Hepatocyte (in vitro differentiated cells): ENCODE results near the gene PRDX6. TPM values are rescaled to one million over a fixed set of nuclear protein-coding genes. Genes with fewer than 3 reads are reported as not detected.

Experiments used
- DNase-seq: peaks from one replicate; pipeline ENCODE4 v3.0.0-alpha.2; 2016; ENCODE audit warnings: low spot score
- H2AFZ ChIP-seq: fragments of 200-600 bp; sonication (generic); 2 replicates; pipeline ENCODE4 v1.6.0; 2016; ENCODE audit warnings: antibody characterized with exemption, mild to moderate bottlenecking
- H3K27ac ChIP-seq: fragments of 200-600 bp; sonication (generic); 2 replicates; pipeline ENCODE4 v1.5.1; 2016; ENCODE audit warnings: mild to moderate bottlenecking
- H3K27me3 ChIP-seq: fragments of 200-600 bp; sonication (generic); 2 replicates; pipeline ENCODE4 v1.6.1; 2016
- H3K36me3 ChIP-seq: fragments of 200-600 bp; sonication (generic); replicated peaks from 2 replicates; pipeline ENCODE4 v1.5.1; 2016; ENCODE audit warnings: low read depth; ENCODE audit not compliant: insufficient read depth
- H3K4me1 ChIP-seq: fragments of 200-600 bp; sonication (generic); 2 replicates; pipeline ENCODE4 v1.5.1; 2016; ENCODE audit warnings: mild to moderate bottlenecking, moderate library complexity; ENCODE audit not compliant: insufficient read depth
- H3K4me2 ChIP-seq: fragments of 200-600 bp; sonication (generic); 2 replicates; pipeline ENCODE4 v1.6.0; 2016
- H3K4me3 ChIP-seq: fragments of 200-600 bp; sonication (generic); 2 replicates; pipeline ENCODE4 v1.5.1; 2016; ENCODE audit warnings: mild to moderate bottlenecking
- H3K79me2 ChIP-seq: fragments of 200-600 bp; sonication (generic); 2 replicates; pipeline ENCODE4 v1.6.0; 2017; ENCODE audit warnings: mild to moderate bottlenecking
- H3K9me2 ChIP-seq: fragments of 200-600 bp; sonication (generic); replicated peaks from 2 replicates; pipeline ENCODE4 v1.6.0; 2017; ENCODE audit warnings: mild to moderate bottlenecking; ENCODE audit not compliant: insufficient read depth
- H3K9me3 ChIP-seq: fragments of 200-600 bp; sonication (generic); 2 replicates; pipeline ENCODE4 v1.5.1; 2016; ENCODE audit warnings: low read depth, mild to moderate bottlenecking
- H4K20me1 ChIP-seq: fragments of 200-600 bp; sonication (generic); 2 replicates; pipeline ENCODE4 v1.6.0; 2016; ENCODE audit warnings: mild to moderate bottlenecking; ENCODE audit not compliant: insufficient read depth, poor library complexity, severe bottlenecking
- CTCF ChIP-seq: fragments of 200-600 bp; sonication (generic); IDR thresholded peaks from 2 replicates; pipeline ENCODE4 v1.5.1; 2016; ENCODE audit warnings: antibody characterized with exemption, mild to moderate bottlenecking; ENCODE audit not compliant: poor library complexity
- EZH2 ChIP-seq: fragments of 200-600 bp; sonication (generic); IDR thresholded peaks from 2 replicates; pipeline ENCODE4 v1.6.1; 2016; ENCODE audit warnings: antibody characterized with exemption, mild to moderate bottlenecking, borderline replicate concordance
- EZH2phosphoT487 ChIP-seq: fragments of 200-600 bp; sonication (generic); IDR thresholded peaks from one replicate; pipeline ENCODE4 v1.6.1; 2018; ENCODE audit warnings: antibody characterized with exemption, mild to moderate bottlenecking, low read depth, moderate library complexity; ENCODE audit not compliant: unreplicated experiment, severe bottlenecking
- WGBS: methylation state at CpG from one replicate; pipeline ENCODE4 v1.1.6; 2016; ENCODE audit warnings: low lambda C conversion rate; ENCODE audit errors: missing lambda C conversion rate; 5-methylcytosine and 5-hydroxymethylcytosine counted together
- polyA plus RNA-seq: library from polyadenylated mRNA; unstranded; fragments of >200 nt; fragmentation: Nextera tagmentation; extraction: Ambion mirVana; gene quantifications from 2 replicates; pipeline ENCODE4 v1.2.1, GENCODE V29; 2016
- total RNA-seq: library from RNA; depleted of rRNA; stranded (reverse); fragments of >200 nt; gene quantifications from 2 replicates; pipeline ENCODE4 v1.2.3, GENCODE V29; 2014

PRDX6 gene
- total and polyA plus RNA-seq, 2 experiments from 2014 or later = 350 to 400 TPM

GRCh38 chr1:173530795-173531693 lies 53.9 kb downstream of the PRDX6 start:
- TF ChIP-seq EZH2phosphoT487 (no peak), EZH2 (no peak), CTCF (no peak)
- H3K4me1 ChIP-seq = peaks cover 3% of the 10 kb centered on the region
- H3K79me2 ChIP-seq = no peaks in the 10 kb centered on the region
- DNase-seq = no peak
- no peaks in the 10 kb centered on the region for H3K9me3 ChIP-seq
- 61% methylated on average over 4 of the region's 4 CpGs for WGBS
- H3K4me2 ChIP-seq = no peak overlapping the region
- H3K27ac ChIP-seq = no peak overlapping the region
- H2AFZ ChIP-seq = no peak overlapping the region
- H3K27me3 ChIP-seq = no peaks in the 10 kb centered on the region
- H3K9me2 ChIP-seq = no peaks in the 10 kb centered on the region
- no peaks in the 10 kb centered on the region for H3K36me3 ChIP-seq
- H4K20me1 ChIP-seq = no peaks in the 10 kb centered on the region
- H3K4me3 ChIP-seq = no peak overlapping the region

GRCh38 chr1:173532237-173532636 lies 55.1 kb downstream of the PRDX6 start:
- Histone ChIP-seq H3K9me3 (no peaks in the 10 kb centered on the region), H3K27ac (no peak overlapping the region), H3K4me3 (no peak overlapping the region), H3K9me2 (no peaks in the 10 kb centered on the region), H3K79me2 (no peaks in the 10 kb centered on the region), H3K4me1 (no peaks in the 10 kb centered on the region), H3K4me2 (no peak overlapping the region), H2AFZ (peak overlapping the region; percentile 25), H4K20me1 (no peaks in the 10 kb centered on the region), H3K27me3 (no peaks in the 10 kb centered on the region), H3K36me3 (no peaks in the 10 kb centered on the region)
- no peak for DNase-seq
- TF ChIP-seq EZH2phosphoT487 = no peak
- TF ChIP-seq EZH2 = no peak
- no peak for TF ChIP-seq CTCF

- no peaks in the 10 kb centered on the region for H3K27me3 ChIP-seq
- H3K9me3 ChIP-seq = no peaks in the 10 kb centered on the region
- no peaks in the 10 kb centered on the region for H3K9me2 ChIP-seq
- no peak overlapping the region for H2AFZ ChIP-seq
- H3K36me3 ChIP-seq = no peaks in the 10 kb centered on the region
- no peaks in the 10 kb centered on the region for H4K20me1 ChIP-seq
- no peak overlapping the region for H3K27ac ChIP-seq
- no peak for TF ChIP-seq EZH2
- no peak for TF ChIP-seq EZH2phosphoT487
- no peak for TF ChIP-seq CTCF
- H3K4me3 ChIP-seq = no peak overlapping the region
- H3K79me2 ChIP-seq = no peaks in the 10 kb centered on the region
- DNase-seq = no peak
- H3K4me1 ChIP-seq = no peaks in the 10 kb centered on the region
- H3K4me2 ChIP-seq = no peak overlapping the region
Observed at GRCh38 chr1:173536223-173536622, 59.1 kb downstream of the PRDX6 start.

Other genes starting within 250 kb of the PRDX6 start
- gene SLC9C2, start 125.7 kb downstream of the PRDX6 start, total RNA-seq = 0.77 TPM in 1 of 2 replicates, not detected in the other
- 0.71 and 1.1 TPM in 2 replicates for gene SLC9C2, start 125.7 kb downstream of the PRDX6 start, polyA plus RNA-seq
- gene TEX50, start 158.0 kb downstream of the PRDX6 start, total RNA-seq = not detected in 2 replicates
- gene TEX50, start 158.0 kb downstream of the PRDX6 start, polyA plus RNA-seq = not detected in 2 replicates
- gene ANKRD45, start 192.5 kb downstream of the PRDX6 start, total RNA-seq = 0.10 TPM in 1 of 2 replicates, not detected in the other
- 1.0 and 2.2 TPM in 2 replicates for gene ANKRD45, start 192.5 kb downstream of the PRDX6 start, polyA plus RNA-seq
- gene KLHL20, start 237.6 kb downstream of the PRDX6 start, total RNA-seq = 23.1 and 24.2 TPM in 2 replicates
- gene KLHL20, start 237.6 kb downstream of the PRDX6 start, polyA plus RNA-seq = 10.0 and 15.6 TPM in 2 replicates